T-helper 2 cell treated with Interferon-gamma antibody and Interleukin-4, amounts not matched to agents 5 μg/mL and 100 μg/mL, for 36 hours (primary cell): ENCODE data around the gene F13A1.

Source experiments
- DNase-seq: peaks from one replicate; pipeline ENCODE4 v3.0.0; 2021; ENCODE audit warnings: low spot score
- H3K27ac Mint-ChIP-seq: one replicate; pipeline ENCODE4 v1.8.0; 2021; ENCODE audit warnings: mild to moderate bottlenecking, mixed read lengths
- H3K27me3 Mint-ChIP-seq: one replicate; pipeline ENCODE4 v1.8.0; 2021; ENCODE audit warnings: low read depth, mixed read lengths
- H3K36me3 Mint-ChIP-seq: one replicate; pipeline ENCODE4 v1.8.0; 2021; ENCODE audit warnings: low read depth, mixed read lengths
- H3K4me1 Mint-ChIP-seq: one replicate; pipeline ENCODE4 v1.8.0; 2021; ENCODE audit warnings: low read depth, mixed read lengths
- H3K4me3 Mint-ChIP-seq: one replicate; pipeline ENCODE4 v1.8.0; 2022; ENCODE audit warnings: mild to moderate bottlenecking, moderate library complexity, mixed read lengths
- H3K9me3 Mint-ChIP-seq: one replicate; pipeline ENCODE4 v1.8.0; 2021; ENCODE audit warnings: mixed read lengths

The F13A1 gene

GRCh38 chr6:6219716-6220115, 100.7 kb downstream of the F13A1 start:
- Mint-ChIP-seq H3K4me3 (no peak overlapping the region), H3K9me3 (no peaks in the 10 kb centered on the region), H3K27ac (no peak overlapping the region), H3K4me1 (no peaks in the 10 kb centered on the region), H3K36me3 (no peaks in the 10 kb centered on the region), H3K27me3 (no peaks in the 10 kb centered on the region)
- DNase-seq = no peak

- Mint-ChIP-seq H3K27me3 (no peaks in the 10 kb centered on the region), H3K4me1 (no peaks in the 10 kb centered on the region), H3K36me3 (no peaks in the 10 kb centered on the region), H3K27ac (no peak overlapping the region), H3K9me3 (no peaks in the 10 kb centered on the region), H3K4me3 (no peak overlapping the region)
- no peak for DNase-seq
Observed at GRCh38 chr6:6218759-6219085, 101.7 kb downstream of the F13A1 start.

- H3K27ac Mint-ChIP-seq = no peak overlapping the region
Observed at GRCh38 chr6:6217855-6218758, 102.4 kb downstream of the F13A1 start.

GRCh38 chr6:6210994-6211393, 109.5 kb downstream of the F13A1 start:
- Mint-ChIP-seq H3K9me3 (peaks cover 3% of the 10 kb centered on the region), H3K27ac (no peak overlapping the region), H3K36me3 (no peaks in the 10 kb centered on the region), H3K27me3 (no peaks in the 10 kb centered on the region), H3K4me3 (no peak overlapping the region), H3K4me1 (no peaks in the 10 kb centered on the region)
- no peak for DNase-seq

More at GRCh38 chr6:6217855-6218758, 102.4 kb downstream of the F13A1 start:
- Mint-ChIP-seq H3K9me3 (no peaks in the 10 kb centered on the region), H3K4me1 (no peaks in the 10 kb centered on the region), H3K27me3 (no peaks in the 10 kb centered on the region), H3K36me3 (no peaks in the 10 kb centered on the region), H3K4me3 (no peak overlapping the region)
- DNase-seq = no peak

- Mint-ChIP-seq H3K4me1 (no peaks in the 10 kb centered on the region), H3K27ac (no peak overlapping the region), H3K9me3 (no peaks in the 10 kb centered on the region), H3K4me3 (no peak overlapping the region), H3K36me3 (no peaks in the 10 kb centered on the region), H3K27me3 (no peaks in the 10 kb centered on the region)
- no peak for DNase-seq
Observed at GRCh38 chr6:6202886-6203285, 117.6 kb downstream of the F13A1 start.

DNA sequence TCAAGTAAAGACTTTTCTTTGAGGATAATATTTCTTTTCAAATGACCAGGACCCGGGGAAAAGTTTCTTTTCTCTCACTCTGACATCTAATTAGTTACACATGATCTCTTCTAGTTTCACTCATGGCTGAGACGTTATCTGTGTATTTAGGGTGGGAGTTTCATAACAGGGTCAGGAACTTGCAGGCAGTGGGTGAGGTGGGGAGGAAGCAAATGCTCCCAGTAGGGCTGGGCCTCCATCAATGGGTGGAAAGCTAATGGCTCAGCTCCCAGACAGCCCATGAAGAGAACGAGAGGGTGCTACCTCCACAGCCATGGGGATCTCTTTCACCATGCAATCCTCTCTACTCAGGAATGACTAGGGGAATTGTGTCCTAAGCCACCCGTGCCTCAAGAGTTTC, 119.3 kb downstream of the F13A1 start:
- H3K27ac Mint-ChIP-seq = no peak overlapping the region
- no peak for DNase-seq
- no peaks in the 10 kb centered on the region for H3K27me3 Mint-ChIP-seq
- no peak overlapping the region for H3K4me3 Mint-ChIP-seq
- no peaks in the 10 kb centered on the region for H3K9me3 Mint-ChIP-seq
- H3K36me3 Mint-ChIP-seq = no peaks in the 10 kb centered on the region
- no peaks in the 10 kb centered on the region for H3K4me1 Mint-ChIP-seq

- H3K4me1 Mint-ChIP-seq = no peaks in the 10 kb centered on the region
Observed at GRCh38 chr6:6199678-6200077, 120.8 kb downstream of the F13A1 start.

DNA sequence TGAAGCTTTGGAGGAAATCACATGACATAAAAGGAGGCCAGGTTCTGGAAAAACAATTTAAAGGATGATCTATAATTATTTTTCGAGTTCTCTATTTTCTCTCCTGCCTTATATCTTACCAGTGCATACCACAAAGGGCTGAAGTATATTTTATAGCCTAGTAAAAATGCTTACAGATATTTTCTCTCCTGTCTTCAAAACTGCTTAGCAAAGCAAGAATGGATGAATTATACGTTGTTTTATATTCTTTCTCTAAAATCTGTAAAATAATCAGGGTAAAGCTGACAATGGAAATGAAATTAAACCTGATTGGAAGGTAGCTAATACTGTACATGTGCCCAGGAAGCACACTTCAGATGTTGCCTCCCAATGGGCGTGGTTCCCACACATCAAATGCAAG, 123.7 kb downstream of the F13A1 start:
- Mint-ChIP-seq H3K27me3 (no peaks in the 10 kb centered on the region), H3K4me1 (no peaks in the 10 kb centered on the region), H3K27ac (no peak overlapping the region), H3K4me3 (no peak overlapping the region), H3K9me3 (no peaks in the 10 kb centered on the region), H3K36me3 (no peaks in the 10 kb centered on the region)
- DNase-seq = no peak

More at GRCh38 chr6:6199678-6200077, 120.8 kb downstream of the F13A1 start:
- no peak overlapping the region for H3K4me3 Mint-ChIP-seq
- no peak overlapping the region for H3K27ac Mint-ChIP-seq
- H3K36me3 Mint-ChIP-seq = no peaks in the 10 kb centered on the region
- no peak for DNase-seq
- no peaks in the 10 kb centered on the region for H3K9me3 Mint-ChIP-seq
- H3K27me3 Mint-ChIP-seq = no peaks in the 10 kb centered on the region

DNA sequence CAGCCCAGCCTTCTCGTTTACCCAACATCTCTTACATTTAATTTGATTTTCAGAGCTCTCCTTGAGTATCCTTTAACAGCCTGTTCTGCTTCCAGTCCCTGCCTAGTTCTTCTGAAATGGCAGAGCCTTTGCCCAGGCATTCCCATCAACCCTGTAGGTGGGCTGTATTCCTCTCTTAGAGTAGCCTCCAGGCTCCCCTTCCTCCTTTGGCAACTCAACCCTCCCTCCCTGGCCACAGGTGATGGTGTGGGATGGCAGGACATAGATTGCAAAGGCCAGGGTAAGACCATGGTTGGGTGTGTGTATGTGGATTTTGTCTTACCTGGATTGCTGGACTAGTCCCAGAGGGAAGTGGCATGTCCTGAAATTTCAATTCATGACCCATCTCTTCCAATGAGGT, 125.4 kb downstream of the F13A1 start:
- H3K27ac Mint-ChIP-seq = no peak overlapping the region
- H3K36me3 Mint-ChIP-seq = no peaks in the 10 kb centered on the region
- no peak for DNase-seq
- H3K27me3 Mint-ChIP-seq = no peaks in the 10 kb centered on the region
- no peaks in the 10 kb centered on the region for H3K9me3 Mint-ChIP-seq
- H3K4me1 Mint-ChIP-seq = no peaks in the 10 kb centered on the region
- no peak overlapping the region for H3K4me3 Mint-ChIP-seq

GRCh38 chr6:6193221-6193745, 127.2 kb downstream of the F13A1 start:
- no peaks in the 10 kb centered on the region for H3K4me1 Mint-ChIP-seq
- DNase-seq = no peak
- no peaks in the 10 kb centered on the region for H3K9me3 Mint-ChIP-seq
- H3K36me3 Mint-ChIP-seq = no peaks in the 10 kb centered on the region
- H3K27me3 Mint-ChIP-seq = no peaks in the 10 kb centered on the region
- H3K4me3 Mint-ChIP-seq = no peak overlapping the region
- no peak overlapping the region for H3K27ac Mint-ChIP-seq

- Mint-ChIP-seq H3K4me3 (no peak overlapping the region), H3K27me3 (no peaks in the 10 kb centered on the region), H3K27ac (no peak overlapping the region), H3K36me3 (no peaks in the 10 kb centered on the region), H3K9me3 (no peaks in the 10 kb centered on the region), H3K4me1 (no peaks in the 10 kb centered on the region)
- DNase-seq = no peak
Observed at GRCh38 chr6:6191909-6192308, 128.6 kb downstream of the F13A1 start.

DNA sequence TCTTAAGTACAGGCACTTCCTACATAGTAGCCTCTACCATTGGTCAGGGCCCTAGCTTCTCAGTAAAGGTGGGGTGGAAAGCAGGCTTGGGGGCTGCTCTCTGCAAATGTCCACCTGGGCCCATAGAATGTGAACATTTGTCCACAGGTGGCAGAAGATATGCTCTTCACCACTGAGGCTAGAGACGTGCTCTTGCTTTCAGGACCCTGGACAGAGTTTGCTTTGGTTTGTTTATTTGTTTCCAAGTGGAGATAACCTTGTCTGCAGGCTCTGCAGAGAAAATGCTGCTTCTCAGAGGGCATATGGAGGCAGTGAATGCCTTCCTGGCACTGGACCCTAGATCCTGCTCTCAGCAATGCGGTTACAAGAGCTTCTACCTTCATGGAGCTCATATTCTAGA, 129.0 kb downstream of the F13A1 start:
- H3K4me3 Mint-ChIP-seq = no peak overlapping the region
- DNase-seq = no peak
- no peak overlapping the region for H3K27ac Mint-ChIP-seq
- no peaks in the 10 kb centered on the region for H3K36me3 Mint-ChIP-seq
- no peaks in the 10 kb centered on the region for H3K27me3 Mint-ChIP-seq
- no peaks in the 10 kb centered on the region for H3K9me3 Mint-ChIP-seq
- no peaks in the 10 kb centered on the region for H3K4me1 Mint-ChIP-seq

- no peak for DNase-seq
- H3K4me1 Mint-ChIP-seq = no peaks in the 10 kb centered on the region
- no peaks in the 10 kb centered on the region for H3K9me3 Mint-ChIP-seq
- no peak overlapping the region for H3K4me3 Mint-ChIP-seq
- H3K27ac Mint-ChIP-seq = no peak overlapping the region
- H3K36me3 Mint-ChIP-seq = no peaks in the 10 kb centered on the region
- H3K27me3 Mint-ChIP-seq = no peaks in the 10 kb centered on the region
Observed at GRCh38 chr6:6180684-6181083, 139.8 kb downstream of the F13A1 start.

GRCh38 chr6:6179858-6180623, 140.4 kb downstream of the F13A1 start:
- H3K36me3 Mint-ChIP-seq = no peaks in the 10 kb centered on the region
- no peaks in the 10 kb centered on the region for H3K27me3 Mint-ChIP-seq
- H3K4me1 Mint-ChIP-seq = no peaks in the 10 kb centered on the region
- no peak for DNase-seq
- H3K4me3 Mint-ChIP-seq = no peak overlapping the region
- H3K9me3 Mint-ChIP-seq = no peaks in the 10 kb centered on the region
- H3K27ac Mint-ChIP-seq = no peak overlapping the region
